Osteoblast (primary cell): ENCODE results near the gene MGAT2. TPM values are rescaled to one million over a fixed set of nuclear protein-coding genes. Genes with fewer than 3 reads are reported as not detected.

ENCODE experiments used
- DNase-seq: peaks from one replicate; pipeline ENCODE4 v3.0.0; 2011; ENCODE audit warnings: low spot score, mixed read lengths; ENCODE audit not compliant: insufficient read length; ENCODE audit errors: missing footprints
- H2AFZ ChIP-seq: 2 replicates; pipeline ENCODE4 v1.6.0; 2011; ENCODE audit warnings: mild to moderate bottlenecking, low read length
- H3K27ac ChIP-seq: 2 replicates; pipeline ENCODE4 v1.5.1; 2011; ENCODE audit warnings: mild to moderate bottlenecking, low read depth, low read length, moderate library complexity
- H3K27me3 ChIP-seq: 2 replicates; pipeline ENCODE4 v1.6.0; 2012; ENCODE audit warnings: mild to moderate bottlenecking, control low read depth, inconsistent platforms, low read length, moderate library complexity; ENCODE audit not compliant: insufficient read depth
- H3K36me3 ChIP-seq: 2 replicates; pipeline ENCODE4 v1.5.1; 2011; ENCODE audit warnings: mild to moderate bottlenecking, low read length, control low read depth, moderate library complexity; ENCODE audit not compliant: insufficient read depth
- H3K4me1 ChIP-seq: 2 replicates; pipeline ENCODE4 v1.5.1; 2011; ENCODE audit warnings: mild to moderate bottlenecking, low read length, control low read depth, moderate library complexity; ENCODE audit not compliant: insufficient read depth
- H3K4me2 ChIP-seq: 2 replicates; pipeline ENCODE4 v1.6.0; 2011; ENCODE audit warnings: mild to moderate bottlenecking, low read length; ENCODE audit not compliant: insufficient read depth
- H3K4me3 ChIP-seq: fragments of 200-600 bp; sonication (generic); 3 replicates; pipeline ENCODE4 v1.5.1; 2012; ENCODE audit warnings: mild to moderate bottlenecking, low read length, inconsistent platforms; ENCODE audit not compliant: insufficient read depth
- H3K79me2 ChIP-seq: 2 replicates; pipeline ENCODE4 v1.6.0; 2012; ENCODE audit warnings: mild to moderate bottlenecking, low read length, control low read depth, inconsistent platforms; ENCODE audit not compliant: insufficient read depth
- H3K9me3 ChIP-seq: 2 replicates; pipeline ENCODE4 v1.5.1; 2011; ENCODE audit warnings: low read depth, low read length, control low read depth
- H4K20me1 ChIP-seq: 2 replicates; pipeline ENCODE4 v1.6.0; 2012; ENCODE audit warnings: mild to moderate bottlenecking, low read length, control low read depth; ENCODE audit not compliant: insufficient read depth
- CTCF ChIP-seq: IDR thresholded peaks from 2 replicates; pipeline ENCODE4 v1.5.1; 2011; ENCODE audit warnings: mild to moderate bottlenecking, low read depth, low read length, moderate library complexity; ENCODE audit errors: extremely low read depth
- total RNA-seq: library from RNA; depleted of rRNA; stranded (reverse); fragments of >200 nt; gene quantifications from 2 replicates; pipeline ENCODE4 v1.2.3, GENCODE V29; 2012

MGAT2 gene
- total RNA-seq, 1 donor = 63.0 TPM

- no peak for DNase-seq
- Histone ChIP-seq H3K4me3 (no peak overlapping the region), H3K4me1 (peaks cover 12% of the 10 kb centered on the region), H3K36me3 (peaks cover 15% of the 10 kb centered on the region), H3K9me3 (no peaks in the 10 kb centered on the region), H3K79me2 (peaks cover 81% of the 10 kb centered on the region), H4K20me1 (peaks cover 4% of the 10 kb centered on the region), H3K27ac (no peak overlapping the region), H2AFZ (no peak overlapping the region), H3K27me3 (no peaks in the 10 kb centered on the region), H3K4me2 (no peak overlapping the region)
- no peak for TF ChIP-seq CTCF
Measured at GRCh38 chr14:49636866-49637265, 16.3 kb downstream of the MGAT2 start.

GRCh38 chr14:49637534-49638078 lies 17.0 kb downstream of the MGAT2 start:
- no peak overlapping the region for H3K27ac ChIP-seq
- H3K4me2 ChIP-seq = no peak overlapping the region
- TF ChIP-seq CTCF = no peak
- DNase-seq = no peak
- peaks cover 12% of the 10 kb centered on the region for H3K4me1 ChIP-seq
- peaks cover 15% of the 10 kb centered on the region for H3K36me3 ChIP-seq
- no peak overlapping the region for H2AFZ ChIP-seq
- H4K20me1 ChIP-seq = peaks cover 4% of the 10 kb centered on the region
- peaks cover 81% of the 10 kb centered on the region for H3K79me2 ChIP-seq
- no peaks in the 10 kb centered on the region for H3K27me3 ChIP-seq
- no peak overlapping the region for H3K4me3 ChIP-seq
- no peaks in the 10 kb centered on the region for H3K9me3 ChIP-seq

- Histone ChIP-seq H3K4me2 (no peak overlapping the region), H3K4me1 (peaks cover 9% of the 10 kb centered on the region), H3K79me2 (peaks cover 69% of the 10 kb centered on the region), H3K27ac (no peak overlapping the region), H3K4me3 (no peak overlapping the region), H2AFZ (no peak overlapping the region), H3K9me3 (no peaks in the 10 kb centered on the region), H3K36me3 (peaks cover 17% of the 10 kb centered on the region), H4K20me1 (no peaks in the 10 kb centered on the region), H3K27me3 (no peaks in the 10 kb centered on the region)
- no peak for TF ChIP-seq CTCF
- DNase-seq = no peak
Measured at GRCh38 chr14:49640540-49641417, 20.2 kb downstream of the MGAT2 start.

GRCh38 chr14:49641697-49642129 lies 21.1 kb downstream of the MGAT2 start:
- no peak for TF ChIP-seq CTCF
- Histone ChIP-seq H3K27me3 (no peaks in the 10 kb centered on the region), H2AFZ (peak overlapping the region; percentile 35), H3K4me2 (peak overlapping the region; percentile 9), H3K9me3 (no peaks in the 10 kb centered on the region), H3K4me3 (no peak overlapping the region), H3K27ac (peak overlapping the region; percentile 24), H4K20me1 (no peaks in the 10 kb centered on the region), H3K36me3 (peaks cover 21% of the 10 kb centered on the region), H3K4me1 (peaks cover 9% of the 10 kb centered on the region), H3K79me2 (peaks cover 61% of the 10 kb centered on the region)
- no peak for DNase-seq
